OCI-LY3 (cell line): ENCODE data around the gene OLIG3.

Experiments used
- EZH2phosphoT487 ChIP-seq: fragments of 200-600 bp; shearing (Covaris generic); IDR thresholded peaks from 2 replicates; pipeline ENCODE4 v1.6.1; 2018; ENCODE audit warnings: antibody characterized with exemption, mixed run types, low read depth
- TF ChIP-seq, protein P1 (sequence below): fragments of 200-600, 300-600 bp; sonication (generic); IDR thresholded peaks from 2 replicates; pipeline ENCODE4 v1.5.1; 2014; ENCODE audit warnings: antibody characterized with exemption, low read length, low read depth

DNA sequence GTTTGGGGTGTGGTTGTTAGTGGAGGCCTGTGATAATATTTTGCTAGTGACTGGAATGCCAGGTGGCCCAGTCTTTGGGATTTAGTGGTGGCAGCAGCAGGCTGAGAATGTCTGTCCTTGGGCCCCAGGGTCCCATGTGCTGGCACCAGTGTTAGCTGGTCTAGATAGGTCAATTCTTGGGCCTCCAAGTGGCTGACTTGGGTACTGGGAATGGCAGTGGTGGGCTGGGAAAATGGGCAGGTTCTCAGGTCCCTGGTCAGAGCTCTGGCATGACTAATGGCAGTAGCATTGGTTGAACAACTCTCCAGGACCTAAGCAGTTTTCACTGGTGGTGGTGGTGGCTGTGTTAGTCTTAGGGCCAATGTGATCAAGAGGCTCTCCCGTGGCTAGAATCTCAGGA, 50.3 kb downstream of the OLIG3 start:
- TF ChIP-seq, protein P1, sequence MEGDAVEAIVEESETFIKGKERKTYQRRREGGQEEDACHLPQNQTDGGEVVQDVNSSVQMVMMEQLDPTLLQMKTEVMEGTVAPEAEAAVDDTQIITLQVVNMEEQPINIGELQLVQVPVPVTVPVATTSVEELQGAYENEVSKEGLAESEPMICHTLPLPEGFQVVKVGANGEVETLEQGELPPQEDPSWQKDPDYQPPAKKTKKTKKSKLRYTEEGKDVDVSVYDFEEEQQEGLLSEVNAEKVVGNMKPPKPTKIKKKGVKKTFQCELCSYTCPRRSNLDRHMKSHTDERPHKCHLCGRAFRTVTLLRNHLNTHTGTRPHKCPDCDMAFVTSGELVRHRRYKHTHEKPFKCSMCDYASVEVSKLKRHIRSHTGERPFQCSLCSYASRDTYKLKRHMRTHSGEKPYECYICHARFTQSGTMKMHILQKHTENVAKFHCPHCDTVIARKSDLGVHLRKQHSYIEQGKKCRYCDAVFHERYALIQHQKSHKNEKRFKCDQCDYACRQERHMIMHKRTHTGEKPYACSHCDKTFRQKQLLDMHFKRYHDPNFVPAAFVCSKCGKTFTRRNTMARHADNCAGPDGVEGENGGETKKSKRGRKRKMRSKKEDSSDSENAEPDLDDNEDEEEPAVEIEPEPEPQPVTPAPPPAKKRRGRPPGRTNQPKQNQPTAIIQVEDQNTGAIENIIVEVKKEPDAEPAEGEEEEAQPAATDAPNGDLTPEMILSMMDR = no peak
- TF ChIP-seq EZH2phosphoT487 = no peak
